ENCODE measurements around the gene SPOP.

Gene SPOP

DNA sequence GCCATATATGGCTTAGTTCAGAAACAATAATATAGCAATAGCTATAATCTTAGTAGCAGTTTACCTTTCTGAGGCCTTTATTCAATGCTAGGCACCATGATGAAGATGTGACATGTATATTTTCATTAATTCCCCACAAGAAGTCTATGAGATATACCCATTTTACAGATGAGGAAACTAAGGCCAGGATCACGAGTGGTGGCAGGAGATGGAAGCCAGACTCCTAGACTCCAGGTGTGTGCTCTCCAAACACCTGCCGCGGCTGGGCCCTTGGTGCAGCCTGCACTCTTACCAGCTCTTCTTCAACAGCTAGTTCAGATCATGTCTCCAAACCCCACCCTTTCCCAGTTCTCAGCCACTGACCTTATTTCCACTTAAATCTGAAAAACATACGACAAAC lies 87.0 kb downstream of the SPOP start:
- no peak for DNase-seq (ENCODE audit: low read depth)
- H3K4me3 ChIP-seq (ENCODE audit: low read depth, low read length), result no peak overlapping the region
- TF ChIP-seq CTCF (IDR thresholded peaks at IDR 0.05; ENCODE audit: control insufficient read depth, extremely low read depth, insufficient read depth), result no peak

GRCh38 chr17:49589577-49589927 lies 88.3 kb downstream of the SPOP start:
- TF ChIP-seq CTCF (IDR thresholded peaks at IDR 0.05; ENCODE audit: control insufficient read depth, extremely low read depth, insufficient read depth), result no peak
- DNase-seq (ENCODE audit: low read depth), result no peak
- no peak overlapping the region for H3K4me3 ChIP-seq (ENCODE audit: low read depth, low read length)

GRCh38 chr17:49588726-49589576 lies 88.9 kb downstream of the SPOP start:
- no peak for DNase-seq (ENCODE audit: low read depth)
- TF ChIP-seq CTCF (IDR thresholded peaks at IDR 0.05; ENCODE audit: control insufficient read depth, extremely low read depth, insufficient read depth), result no peak
- H3K4me3 ChIP-seq (ENCODE audit: low read depth, low read length), result no peak overlapping the region

GRCh38 chr17:49588312-49588711 lies 89.6 kb downstream of the SPOP start:
- DNase-seq (ENCODE audit: low read depth), result no peak
- H3K4me3 ChIP-seq (ENCODE audit: low read depth, low read length), result no peak overlapping the region
- no peak for TF ChIP-seq CTCF (IDR thresholded peaks at IDR 0.05; ENCODE audit: control insufficient read depth, extremely low read depth, insufficient read depth)

DNA sequence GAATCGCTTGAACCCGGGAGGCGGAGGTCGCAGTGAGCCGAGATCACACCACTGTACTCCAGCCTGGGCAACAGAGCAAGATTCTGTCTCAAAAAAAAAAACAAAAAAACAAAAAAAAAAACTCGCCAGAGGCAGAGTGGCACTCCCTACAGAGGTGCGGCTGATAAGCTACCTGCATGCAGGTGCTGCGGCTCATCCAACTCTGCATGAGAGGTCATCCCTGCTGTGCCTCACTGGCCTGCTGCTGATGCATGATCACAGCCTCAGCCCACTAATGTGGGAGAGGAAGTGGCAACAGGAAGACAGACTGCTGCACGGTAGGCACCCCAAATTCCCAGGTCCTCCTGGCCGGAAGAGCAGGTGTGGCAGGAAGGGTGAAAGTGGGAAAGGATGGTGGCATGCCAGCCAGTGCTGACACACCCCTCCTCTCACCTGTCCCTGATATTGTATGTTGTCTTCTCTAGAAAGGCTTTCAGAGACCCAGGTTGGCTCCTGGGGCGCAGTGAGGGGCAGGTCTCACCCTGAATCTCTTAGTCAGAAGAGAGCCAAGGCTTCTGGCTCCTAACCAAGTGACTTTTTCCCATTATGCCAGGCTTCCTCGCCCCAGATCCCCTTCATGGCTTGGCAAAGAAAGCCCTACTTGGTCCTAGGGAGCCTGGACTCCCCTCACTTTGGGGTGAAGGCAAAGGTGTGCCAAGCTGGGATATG lies 90.4 kb downstream of the SPOP start:
- DNase-seq (ENCODE audit: low read depth), result no peak
- H3K4me3 ChIP-seq (ENCODE audit: low read depth, low read length), result no peak overlapping the region
- no peak for TF ChIP-seq CTCF (IDR thresholded peaks at IDR 0.05; ENCODE audit: control insufficient read depth, extremely low read depth, insufficient read depth)

DNA sequence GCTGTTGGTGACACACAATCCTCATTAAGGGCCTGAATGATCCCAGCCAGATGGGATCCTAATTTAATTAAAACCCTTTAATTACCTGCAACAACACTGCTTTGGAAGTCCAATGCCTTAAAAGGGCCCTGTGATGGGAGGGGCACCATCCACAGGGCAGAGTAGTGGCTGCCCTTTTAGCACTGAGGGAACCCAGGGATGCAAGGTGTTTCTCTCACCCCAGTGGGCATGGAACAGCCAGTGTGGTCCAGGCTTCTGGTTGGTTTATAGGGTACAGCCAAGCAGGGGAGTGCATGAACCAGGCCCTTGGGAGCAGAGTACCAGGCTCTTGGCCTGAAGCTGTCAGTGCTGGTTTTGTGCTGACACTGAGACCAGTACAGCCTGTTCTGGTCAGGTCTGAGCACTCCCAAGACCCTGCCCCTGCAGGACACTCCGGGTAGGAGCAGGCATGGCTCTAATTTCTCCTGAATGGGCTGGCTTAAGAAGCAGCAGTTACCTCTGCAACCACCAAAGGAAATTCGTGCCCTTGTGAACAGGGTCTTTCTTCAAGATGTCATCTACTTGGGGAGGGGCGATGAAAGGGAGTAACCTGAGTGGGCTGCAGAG lies 92.4 kb downstream of the SPOP start:
- DNase-seq (ENCODE audit: low read depth), result peak; percentile 63
- TF ChIP-seq CTCF (IDR thresholded peaks at IDR 0.05; ENCODE audit: control insufficient read depth, extremely low read depth, insufficient read depth), result peak; percentile 44
- no peak overlapping the region for H3K4me3 ChIP-seq (ENCODE audit: low read depth, low read length)

Data from LNCaP clone FGC (cell line).